Spleen (tissue), 11 donors: ENCODE measurements around the gene IMPACT. TPM values are rescaled to one million over a fixed set of nuclear protein-coding genes. Genes with fewer than 3 reads are reported as not detected.
A peak's percentile ranks its signal among the peaks of the same experiment; 100 is the strongest.

Experiments
- DNase-seq: peaks from one replicate; pipeline ENCODE4 v3.0.0-alpha.2; 2020
- H3K27ac ChIP-seq, 8 donors: fragments of 200-600 bp; sonication (generic) in 7 of 8; 1 replicate in 4 of 8; 2 replicates in 4 of 8; pipeline versions ENCODE4 v1.5.0 to v1.8.0; 2016 to 2021; ENCODE audit warnings: inconsistent platforms in 4 of 8, mild to moderate bottlenecking in 4 of 8, moderate library complexity in 1 of 8
- H3K27me3 ChIP-seq, 7 donors: fragments of 200-600 bp; sonication (generic) in 6 of 7; replicated peaks in 1 of 7; 1 replicate in 4 of 7; 2 replicates in 3 of 7; pipeline versions ENCODE4 v1.5.0 to v1.8.0; 2016 to 2021; ENCODE audit warnings: inconsistent platforms in 3 of 7, mild to moderate bottlenecking in 1 of 7
- H3K36me3 ChIP-seq, 6 donors: fragments of 200-600 bp; sonication (generic) in 5 of 6; 1 replicate in 4 of 6; 2 replicates in 2 of 6; pipeline versions ENCODE4 v1.5.0 to v1.8.0; 2016 to 2021; ENCODE audit warnings: inconsistent platforms in 2 of 6
- H3K4me1 ChIP-seq, 6 donors: fragments of 200-600 bp; sonication (generic) in 5 of 6; 1 replicate in 3 of 6; 2 replicates in 3 of 6; pipeline versions ENCODE4 v1.5.0 to v1.8.0; 2016 to 2021; ENCODE audit warnings: inconsistent platforms in 3 of 6
- H3K4me3 ChIP-seq, 8 donors: fragments of 200-600 bp; sonication (generic) in 7 of 8; 1 replicate in 4 of 8; 2 replicates in 4 of 8; pipeline versions ENCODE4 v1.5.0 to v1.8.0; 2016 to 2021; ENCODE audit warnings: inconsistent platforms in 4 of 8, mild to moderate bottlenecking in 4 of 8, moderate library complexity in 2 of 8
- H3K9me3 ChIP-seq, 8 donors: fragments of 200-600 bp; sonication (generic) in 7 of 8; 1 replicate in 4 of 8; 2 replicates in 4 of 8; pipeline versions ENCODE4 v1.5.0 to v1.8.0; 2016 to 2021; ENCODE audit warnings: inconsistent platforms in 4 of 8
- CTCF ChIP-seq, 11 experiments: fragments of 200-600 bp in 7 of 11; fragments of 450-650 bp in 4 of 11; sonication (generic) in 4 of 11; IDR thresholded peaks in 8 of 11; conservative IDR thresholded peaks in 3 of 11; 1 replicate in 7 of 11; 2 replicates in 4 of 11; pipeline versions ENCODE4 v1.4.0 to v1.8.0; 2016 to 2021; ENCODE audit warnings: antibody characterized with exemption in 11 of 11, inconsistent platforms in 4 of 11, mild to moderate bottlenecking in 1 of 11
- POLR2A ChIP-seq, 3 donors: fragments of 450-650 bp; IDR thresholded peaks; one replicate each; pipeline ENCODE4 v1.5.1; 2017; ENCODE audit warnings: antibody characterized with exemption in 3 of 3, mild to moderate bottlenecking in 1 of 3
- POLR2AphosphoS5 ChIP-seq, 3 donors: sonication (generic); formaldehyde crosslinking; IDR thresholded peaks; one replicate each; pipeline ENCODE4 v1.5.1; 2017; ENCODE audit warnings: antibody characterized with exemption in 3 of 3
- WGBS, 5 donors: extraction: QIAGEN DNeasy Blood & Tissue Kit in 3 of 5; methylation state at CpG; one replicate each; pipeline versions ENCODE4 v1.1.5 to v1.1.7; 2013 to 2018; 5-methylcytosine and 5-hydroxymethylcytosine counted together
- intact Hi-C: fragments of 100-400 bp; cut with DNase I; formaldehyde crosslinking; loops from one replicate; pipeline ENCODE4 v1.15.0; 2023; ENCODE audit warnings: low total_unique reads
- polyA plus RNA-seq, 3 donors: library from polyadenylated mRNA; stranded (reverse); fragments of 200-250 nt; gene quantifications; one replicate each; pipeline ENCODE4 v1.2.1, GENCODE V29; 2013
- total RNA-seq, 7 donors: library from RNA; depleted of rRNA in 3 of 7; stranded (reverse); fragments of >200 nt in 3 of 7; fragmentation: NEBNext Ultra II Directional in 4 of 7; extraction: Animal tissue kit (Norgen Biotek cat#: 25700) in 4 of 7; gene quantifications; one replicate each; pipeline versions ENCODE4 v1.1.0 to v1.2.1, GENCODE V29; 2016 to 2021
- donor health status: healthy with polysubstance abuse.
- donor health status: DM: no; HTN: no; CAD: no; lungs with moderate emphysema.
- donor health status: DM: no; HTN: no; CAD: no.
- donor health status: Bipolar disorder and iron deficiency.
- donor health status: healthy.
- donor health status: DM: no; HTN: no; CAD: no.
- donor health status: DM: yes; HTN: yes; CAD: no.

Gene IMPACT
- total and polyA plus RNA-seq, 10 donors: 10.6 to 36.7 (median 22.0) TPM

- H3K27me3 ChIP-seq: no peaks in the 10 kb centered on the region
- intact Hi-C loops: loop anchor here (5.0 kb wide), 2 partner anchors 132 to 238 kb away; no protein-coding TSS in a partner anchor
- H3K27ac ChIP-seq: no peak overlapping the region
- H3K36me3 ChIP-seq: no peaks in the 10 kb centered on the region
- WGBS, 5 donors: 41 to 54% (median 47%) methylated on average over 7 of the region's 7 CpGs
- H3K4me1 ChIP-seq: peaks cover 3 to 47% (median 25%) of the 10 kb centered on the region in 6 donors
- H3K9me3 ChIP-seq: peaks cover 0 to 4% (median 0%) of the 10 kb centered on the region in 8 donors
- DNase-seq: no peak
- peak; percentile 67 to 91 (median 83) for TF ChIP-seq CTCF (IDR thresholded peaks at IDR 0.05 in 8 of 11, conservative IDR thresholded peaks at IDR 0.05 in 3 of 11)
- no peak for TF ChIP-seq POLR2A (IDR thresholded peaks at IDR 0.05)
- H3K4me3 ChIP-seq: no peak overlapping the region
Measured at GRCh38 chr18:24488824-24489493, 62.5 kb downstream of the IMPACT start.

- no peak overlapping the region for H3K4me3 ChIP-seq
- WGBS, 5 donors: 42 to 68% (median 53%) methylated on average over 4 of the region's 4 CpGs
- intact Hi-C loops: no loop called here
- H3K4me1 ChIP-seq: peaks cover 3 to 47% (median 25%) of the 10 kb centered on the region in 6 donors
- no peaks in the 10 kb centered on the region for H3K36me3 ChIP-seq
- TF ChIP-seq CTCF (IDR thresholded peaks at IDR 0.05 in 8 of 11, conservative IDR thresholded peaks at IDR 0.05 in 3 of 11) (no peak), POLR2A (IDR thresholded peaks at IDR 0.05) (no peak), POLR2AphosphoS5 (IDR thresholded peaks at IDR 0.05) (no peak)
- no peak overlapping the region for H3K27ac ChIP-seq
- peaks cover 0 to 5% (median 0%) of the 10 kb centered on the region in 8 donors for H3K9me3 ChIP-seq
- no peaks in the 10 kb centered on the region for H3K27me3 ChIP-seq
- DNase-seq: no peak
Measured at GRCh38 chr18:24490539-24490938, 64.1 kb downstream of the IMPACT start.

- WGBS, 5 donors: 55 to 66% (median 57%) methylated on average over 21 of the region's 21 CpGs
- Histone ChIP-seq H3K27me3 (no peaks in the 10 kb centered on the region), H3K4me1 (peaks cover 3 to 34% (median 25%) of the 10 kb centered on the region in 6 donors), H3K4me3 (peak overlapping the region in 2 of 8 donors; percentile 4 to 39), H3K27ac (peak overlapping the region in 3 of 8 donors; percentile 44 to 49 (median 46)), H3K36me3 (no peaks in the 10 kb centered on the region), H3K9me3 (peaks cover 0 to 5% (median 0%) of the 10 kb centered on the region in 8 donors)
- intact Hi-C loops: no loop called here
- peak; percentile 80 for DNase-seq
- TF ChIP-seq POLR2A (IDR thresholded peaks at IDR 0.05) (no peak), POLR2AphosphoS5 (IDR thresholded peaks at IDR 0.05) (peak in 2 of 3 donors; percentile 18 to 33), CTCF (IDR thresholded peaks at IDR 0.05 in 8 of 11, conservative IDR thresholded peaks at IDR 0.05 in 3 of 11) (no peak)
Measured at GRCh38 chr18:24491927-24492834, 65.7 kb downstream of the IMPACT start.

GRCh38 chr18:24494586-24494985, 68.1 kb downstream of the IMPACT start:
- no peaks in the 10 kb centered on the region for H3K27me3 ChIP-seq
- H3K27ac ChIP-seq: no peak overlapping the region
- intact Hi-C loops: no loop called here
- H3K4me3 ChIP-seq: no peak overlapping the region
- no peak for DNase-seq
- no peaks in the 10 kb centered on the region for H3K36me3 ChIP-seq
- 83 to 97% (median 88%) methylated on average over 2 of the region's 2 CpGs for WGBS, 5 donors
- TF ChIP-seq CTCF (IDR thresholded peaks at IDR 0.05 in 8 of 11, conservative IDR thresholded peaks at IDR 0.05 in 3 of 11) (no peak), POLR2AphosphoS5 (IDR thresholded peaks at IDR 0.05) (no peak), POLR2A (IDR thresholded peaks at IDR 0.05) (no peak)
- peaks cover 0 to 5% (median 0%) of the 10 kb centered on the region in 8 donors for H3K9me3 ChIP-seq
- peaks cover 3 to 16% (median 14%) of the 10 kb centered on the region in 6 donors for H3K4me1 ChIP-seq
